Eye (tissue), 1 donor: Measurements from ENCODE around the gene ITPR2.

Experiments used
- DNase-seq: peaks from one replicate; pipeline ENCODE4 v3.0.0-alpha.2; 2015

The ITPR2 gene

GRCh38 chr12:26728205-26729050, 104.6 kb downstream of the ITPR2 start:
- no peak for DNase-seq

- no peak for DNase-seq
These were observed 105.4 kb downstream of the ITPR2 start for GRCh38 chr12:26727482-26728204.

- no peak for DNase-seq
These were observed 106.0 kb downstream of the ITPR2 start for GRCh38 chr12:26726956-26727355.

GRCh38 chr12:26725276-26725916, 107.6 kb downstream of the ITPR2 start:
- no peak for DNase-seq

- DNase-seq = no peak
These were observed 108.7 kb downstream of the ITPR2 start for GRCh38 chr12:26724309-26724702.

- no peak for DNase-seq
These were observed 109.3 kb downstream of the ITPR2 start for GRCh38 chr12:26723379-26724308.

- no peak for DNase-seq
These were observed 111.2 kb downstream of the ITPR2 start for GRCh38 chr12:26721800-26722199.

- DNase-seq = no peak
These were observed 113.1 kb downstream of the ITPR2 start for GRCh38 chr12:26719852-26720251.

- no peak for DNase-seq
These were observed 115.2 kb downstream of the ITPR2 start for GRCh38 chr12:26717757-26718156.

GRCh38 chr12:26715232-26715631, 117.8 kb downstream of the ITPR2 start:
- DNase-seq = no peak

- DNase-seq = no peak
These were observed 119.1 kb downstream of the ITPR2 start for GRCh38 chr12:26713885-26714383.

GRCh38 chr12:26712892-26713291, 120.1 kb downstream of the ITPR2 start:
- peak; percentile 14 for DNase-seq

GRCh38 chr12:26711569-26711968, 121.4 kb downstream of the ITPR2 start:
- no peak for DNase-seq

- DNase-seq = peak; percentile 62
These were observed 121.9 kb downstream of the ITPR2 start for GRCh38 chr12:26711072-26711471.

- no peak for DNase-seq
These were observed 127.1 kb downstream of the ITPR2 start for GRCh38 chr12:26705851-26706250.

GRCh38 chr12:26704684-26705460, 128.1 kb downstream of the ITPR2 start:
- no peak for DNase-seq

- no peak for DNase-seq
These were observed 128.8 kb downstream of the ITPR2 start for GRCh38 chr12:26704214-26704613.

GRCh38 chr12:26702741-26703140, 130.3 kb downstream of the ITPR2 start:
- DNase-seq = no peak

- DNase-seq = peak; percentile 79
These were observed 131.3 kb downstream of the ITPR2 start for GRCh38 chr12:26701604-26702215.

GRCh38 chr12:26700430-26700829, 132.6 kb downstream of the ITPR2 start:
- DNase-seq = no peak

- no peak for DNase-seq
These were observed 133.8 kb downstream of the ITPR2 start for GRCh38 chr12:26699237-26699636.
